ENCODE data around the gene SLCO2B1. TPM values are rescaled to one million over a fixed set of nuclear protein-coding genes. Genes with fewer than 3 reads are reported as not detected.

SLCO2B1 gene
- total and polyA plus RNA-seq, 2 of the 8 experiments (the other 6 are each of a cell fraction or from before 2014, with no cell fraction given), result 0.03 TPM; not detected in 1

GRCh38 chr11:75158241-75158640, 7.3 kb downstream of the SLCO2B1 start:
- Histone ChIP-seq H4K20me1 (replicated peaks in 1 of 2; ENCODE audit: control insufficient read depth in 1 of 2, insufficient read depth in 2 of 2, low read length in 2 of 2) (no peaks in the 10 kb centered on the region), H3K79me1 (ENCODE audit: low read depth, low read length) (no peaks in the 10 kb centered on the region), H2BK5ac (ENCODE audit: low read depth, low read length) (no peak overlapping the region), H4K8ac (ENCODE audit: extremely low read depth, insufficient read depth, low read length) (no peak overlapping the region), H3K23ac (ENCODE audit: insufficient read length) (no peak overlapping the region), H3K23me2 (ENCODE audit: low read depth, low read length) (no peaks in the 10 kb centered on the region), H3K4ac (replicated peaks; ENCODE audit: insufficient read length, low read depth, low read length) (no peak overlapping the region), H2BK20ac (ENCODE audit: low read length) (no peak overlapping the region), H2AK5ac (ENCODE audit: low read depth, low read length) (no peak overlapping the region), H2BK12ac (ENCODE audit: low read depth, low read length) (no peak overlapping the region), H4K91ac (replicated peaks; ENCODE audit: insufficient read length, low read length) (no peak overlapping the region), H3K27ac (ENCODE audit: low read depth, low read length) (no peak overlapping the region), H3K79me2 (ENCODE audit: control insufficient read depth in 1 of 2, insufficient read depth in 2 of 2, low read length in 2 of 2) (no peaks in the 10 kb centered on the region), H3K4me3 (ENCODE audit: extremely low read depth in 1 of 4, insufficient read depth in 2 of 4, low read depth in 3 of 4, low read length in 4 of 4) (no peak overlapping the region), H3K18ac (ENCODE audit: extremely low read depth, low read length) (no peak overlapping the region), H2AFZ (ENCODE audit: low read length) (no peak overlapping the region), H3K4me1 (replicated peaks in 1 of 4; ENCODE audit: control insufficient read depth in 3 of 4, insufficient read depth in 4 of 4, low read length in 3 of 4) (no peaks in the 10 kb centered on the region; a peak in 1 of 7 replicates), H3K9ac (replicated peaks in 1 of 4; ENCODE audit: extremely low read depth in 1 of 4, low read depth in 3 of 4, low read length in 3 of 4) (no peak overlapping the region), H3K27me3 (replicated peaks in 1 of 4; ENCODE audit: control insufficient read depth in 3 of 4, extremely low read depth in 1 of 4, insufficient read depth in 3 of 4, low read length in 3 of 4) (no peaks in the 10 kb centered on the region), H3K56ac (replicated peaks; ENCODE audit: insufficient read length, low read depth, low read length) (no peak overlapping the region), H2BK120ac (replicated peaks; ENCODE audit: low read depth, low read length) (no peak overlapping the region), H3K14ac (ENCODE audit: insufficient read length) (no peak overlapping the region), H3K36me3 (ENCODE audit: control insufficient read depth in 2 of 4, insufficient read depth in 4 of 4, low read length in 3 of 4) (no peaks in the 10 kb centered on the region), H4K5ac (ENCODE audit: insufficient read length, low read depth, low read length) (no peak overlapping the region), H3K4me2 (ENCODE audit: insufficient read depth in 1 of 2, low read depth in 2 of 2, low read length in 2 of 2) (no peak overlapping the region), H3K9me3 (ENCODE audit: insufficient read depth in 2 of 2, low read depth in 1 of 2, low read length in 1 of 2) (no peaks in the 10 kb centered on the region), H2BK15ac (ENCODE audit: low read length) (no peak overlapping the region)
- ChIA-PET CTCF (ENCODE audit: partially characterized antibody) (interaction anchor here (0.6 to 29.8 kb wide), 11 partner anchors 15 to 837 kb away, joined by 3 to 952 read pairs (median 4); partner anchors contain the start of gene TPBGL), POLR2A (ENCODE audit: partially characterized antibody) (interaction anchor here (0.6 kb wide), 2 partner anchors 19 to 218 kb away, joined by 3 read pairs; no protein-coding TSS in a partner anchor)
- TF ChIP-seq SP4 (IDR thresholded peaks at IDR 0.05; ENCODE audit: low read length), result no peak
- TF ChIP-seq GTF2F1 (IDR thresholded peaks at IDR 0.05; ENCODE audit: borderline replicate concordance, low read depth, low read length), result no peak
- TF ChIP-seq POLR2AphosphoS5 (IDR thresholded peaks at IDR 0.05; ENCODE audit: low read depth, low read length), result no peak
- TF ChIP-seq TAF1 (IDR thresholded peaks at IDR 0.05; ENCODE audit: low read depth, low read length), result no peak
- no peak for TF ChIP-seq CBX5 (IDR thresholded peaks at IDR 0.05; ENCODE audit: low read depth, low read length)
- no peak for TF ChIP-seq RFX5 (IDR thresholded peaks at IDR 0.05; ENCODE audit: borderline replicate concordance, low read depth, low read length)
- TF ChIP-seq TEAD4 (IDR thresholded peaks at IDR 0.05; ENCODE audit: low read depth, low read length), result no peak
- no peak for TF ChIP-seq CBX8 (IDR thresholded peaks at IDR 0.05; ENCODE audit: borderline replicate concordance, low read depth, low read length)
- TF ChIP-seq SAP30 (IDR thresholded peaks at IDR 0.05; ENCODE audit: insufficient read depth, insufficient replicate concordance, low read length), result no peak
- no peak for TF ChIP-seq CTCF (IDR thresholded peaks at IDR 0.05; ENCODE audit: control extremely low read depth in 1 of 3, insufficient read depth in 1 of 3, low read depth in 1 of 3, low read length in 3 of 3)
- no peak for DNase-seq (ENCODE audit: low read depth in 1 of 2, low spot score in 2 of 2)
- FAIRE-seq, result no peak

All from H1 (cell line).